GM23248 (cell line): ENCODE data around the gene SLAMF1. TPM values are rescaled to one million over a fixed set of nuclear protein-coding genes. Genes with fewer than 3 reads are reported as not detected.

Experiments used
- DNase-seq: peaks from one replicate; pipeline ENCODE4 v3.0.0-alpha.2; 2015
- H2AFZ ChIP-seq: fragments of 200-600 bp; sonication (generic); 2 replicates; pipeline ENCODE4 v1.6.1; 2016; ENCODE audit warnings: antibody characterized with exemption
- H3F3A ChIP-seq: fragments of 200-600 bp; sonication (generic); 2 replicates; pipeline ENCODE4 v1.6.1; 2016; ENCODE audit warnings: mild to moderate bottlenecking, antibody characterized with exemption, mixed run types; ENCODE audit not compliant: insufficient read depth
- H3K27ac ChIP-seq: fragments of 200-600 bp; sonication (generic); 2 replicates; pipeline ENCODE4 v1.5.1; 2016; ENCODE audit warnings: mild to moderate bottlenecking
- H3K27me3 ChIP-seq: fragments of 200-600 bp; sonication (generic); replicated peaks from 2 replicates; pipeline ENCODE4 v1.6.1; 2016; ENCODE audit warnings: mild to moderate bottlenecking; ENCODE audit not compliant: insufficient read depth
- H3K36me3 ChIP-seq: fragments of 200-600 bp; sonication (generic); 2 replicates; pipeline ENCODE4 v1.6.1; 2016; ENCODE audit warnings: low read depth, mild to moderate bottlenecking
- H3K4me1 ChIP-seq: fragments of 200-600 bp; sonication (generic); 2 replicates; pipeline ENCODE4 v1.6.1; 2016; ENCODE audit warnings: mild to moderate bottlenecking; ENCODE audit not compliant: insufficient read depth
- H3K4me2 ChIP-seq: fragments of 200-600 bp; sonication (generic); one replicate; pipeline ENCODE4 v1.6.1; 2016; ENCODE audit warnings: mild to moderate bottlenecking; ENCODE audit not compliant: unreplicated experiment
- H3K4me3 ChIP-seq: fragments of 200-600 bp; sonication (generic); 2 replicates; pipeline ENCODE4 v1.5.1; 2016; ENCODE audit warnings: mild to moderate bottlenecking
- H3K79me2 ChIP-seq: fragments of 200-600 bp; sonication (generic); 2 replicates; pipeline ENCODE4 v1.6.1; 2016; ENCODE audit warnings: mild to moderate bottlenecking; ENCODE audit not compliant: insufficient read depth
- H3K9ac ChIP-seq: fragments of 200-600 bp; sonication (generic); 2 replicates; pipeline ENCODE4 v1.6.1; 2016; ENCODE audit warnings: mild to moderate bottlenecking
- H3K9me2 ChIP-seq: fragments of 200-600 bp; sonication (generic); 2 replicates; pipeline ENCODE4 v1.6.1; 2016; ENCODE audit warnings: mixed run types, mild to moderate bottlenecking, moderate library complexity; ENCODE audit not compliant: insufficient read depth
- H3K9me3 ChIP-seq: fragments of 200-600 bp; sonication (generic); one replicate; pipeline ENCODE4 v1.6.1; 2017; ENCODE audit warnings: low read depth
- H4K20me1 ChIP-seq: fragments of 200-600 bp; sonication (generic); 2 replicates; pipeline ENCODE4 v1.6.0; 2016; ENCODE audit not compliant: insufficient read depth
- EZH2 ChIP-seq: fragments of 200-600 bp; sonication (generic); IDR thresholded peaks from 2 replicates; pipeline ENCODE4 v1.6.1; 2018; ENCODE audit warnings: antibody characterized with exemption, mild to moderate bottlenecking; ENCODE audit not compliant: insufficient read depth, poor library complexity, severe bottlenecking
- EZH2phosphoT487 ChIP-seq: fragments of 200-600 bp; sonication (generic); IDR thresholded peaks from 2 replicates; pipeline ENCODE4 v1.6.1; 2018; ENCODE audit warnings: antibody characterized with exemption, moderate library complexity, mild to moderate bottlenecking, low read depth; ENCODE audit not compliant: insufficient read depth
- WGBS, 2 experiments: methylation state at CpG; one replicate each; pipeline ENCODE4 v1.1.6; 2015 to 2017; ENCODE audit warnings: low lambda C conversion rate in 2 of 2, low coverage in 1 of 2; ENCODE audit errors: missing lambda C conversion rate in 2 of 2; 5-methylcytosine and 5-hydroxymethylcytosine counted together
- in situ Hi-C: fragments of 300-500 bp; cut with MboI; formaldehyde crosslinking; loops from 2 replicates; pipeline ENCODE4 v1.15.0; 2020
- polyA plus RNA-seq: library from polyadenylated mRNA; unstranded; fragments of >200 nt; fragmentation: Nextera tagmentation; extraction: Ambion mirVana; gene quantifications from 2 replicates; pipeline ENCODE4 v1.2.1, GENCODE V29; 2016
- total RNA-seq: library from RNA; depleted of rRNA; stranded (reverse); fragments of >200 nt; shearing (Covaris generic); gene quantifications from 2 replicates; pipeline ENCODE4 v1.2.3, GENCODE V29; 2014; rRNA removed

SLAMF1 gene
- total and polyA plus RNA-seq, 2 experiments from 2014 or later, result not detected

DNA sequence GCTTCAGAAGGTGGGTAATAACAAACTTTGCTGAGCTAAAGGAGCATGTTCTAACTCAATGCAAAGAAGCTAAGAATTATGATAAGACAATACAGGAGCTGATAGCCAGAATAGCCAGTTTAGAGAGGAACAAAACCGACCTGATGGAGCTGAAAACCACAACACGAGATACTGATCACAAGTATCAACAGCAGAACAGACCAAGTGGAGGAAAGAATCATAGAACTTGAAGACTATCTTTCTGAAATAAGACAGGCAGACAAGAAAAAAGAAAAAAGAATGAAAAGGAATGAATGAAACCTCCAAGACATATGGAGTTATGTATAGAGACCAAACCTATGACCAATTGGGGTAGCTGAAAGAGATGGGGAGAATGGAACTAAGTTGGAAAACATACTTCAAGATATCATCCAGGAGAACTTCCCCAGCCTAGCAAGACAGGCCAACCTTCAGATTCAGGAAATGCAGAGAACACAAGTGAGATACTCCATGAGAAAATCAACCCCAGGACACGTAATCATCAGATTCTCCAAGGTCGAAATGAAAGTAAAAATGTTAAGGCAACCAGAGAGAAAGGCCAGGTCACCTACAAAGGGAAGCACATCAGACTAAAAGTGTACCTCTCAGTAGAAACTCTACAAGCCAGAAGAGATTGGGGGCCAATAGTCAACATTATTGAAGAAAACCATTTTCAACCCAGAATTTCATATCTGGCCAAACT, 88.0 kb downstream of the SLAMF1 start:
- H3K9ac ChIP-seq, result no peak overlapping the region
- no peak for DNase-seq
- WGBS, 2 experiments, result 10 to 13% methylated on average over 4 of the region's 4 CpGs
- no peaks in the 10 kb centered on the region for H3K79me2 ChIP-seq
- TF ChIP-seq EZH2phosphoT487, result no peak
- TF ChIP-seq EZH2, result no peak
- H4K20me1 ChIP-seq, result no peaks in the 10 kb centered on the region
- H3K27me3 ChIP-seq, result no peaks in the 10 kb centered on the region
- H3K4me3 ChIP-seq, result no peak overlapping the region
- H2AFZ ChIP-seq, result no peak overlapping the region
- no peaks in the 10 kb centered on the region for H3F3A ChIP-seq
- H3K36me3 ChIP-seq, result no peaks in the 10 kb centered on the region
- no peak overlapping the region for H3K27ac ChIP-seq
- in situ Hi-C loops, result no loop called here
- H3K9me3 ChIP-seq, result no peaks in the 10 kb centered on the region
- H3K4me2 ChIP-seq, result no peak overlapping the region
- H3K9me2 ChIP-seq, result no peaks in the 10 kb centered on the region
- H3K4me1 ChIP-seq, result no peaks in the 10 kb centered on the region

Other genes with a start within 250 kb of the SLAMF1 start
- gene VANGL2, start 246.5 kb downstream of the SLAMF1 start, total RNA-seq, result not detected in 2 replicates
- gene VANGL2, start 246.5 kb downstream of the SLAMF1 start, polyA plus RNA-seq, result not detected in 2 replicates
- not detected in 2 replicates for gene SLAMF6, start 123.8 kb downstream of the SLAMF1 start, total RNA-seq
- gene SLAMF6, start 123.8 kb downstream of the SLAMF1 start, polyA plus RNA-seq, result not detected in 2 replicates
- gene CD84, start 67.5 kb downstream of the SLAMF1 start, total RNA-seq, result not detected in 2 replicates
- gene CD84, start 67.5 kb downstream of the SLAMF1 start, polyA plus RNA-seq, result not detected in 2 replicates
- not detected in 2 replicates for gene CD48, start 64.8 kb upstream of the SLAMF1 start, total RNA-seq
- 0.28 TPM in 1 of 2 replicates, not detected in the other for gene CD48, start 64.8 kb upstream of the SLAMF1 start, polyA plus RNA-seq
- gene SLAMF7, start 92.2 kb upstream of the SLAMF1 start, total RNA-seq, result not detected in 2 replicates
- gene SLAMF7, start 92.2 kb upstream of the SLAMF1 start, polyA plus RNA-seq, result not detected in 2 replicates
- gene LY9, start 149.1 kb upstream of the SLAMF1 start, total RNA-seq, result not detected in 2 replicates
- gene LY9, start 149.1 kb upstream of the SLAMF1 start, polyA plus RNA-seq, result not detected in 2 replicates
- gene CD244, start 215.8 kb upstream of the SLAMF1 start, total RNA-seq, result not detected in 2 replicates
- not detected in 2 replicates for gene CD244, start 215.8 kb upstream of the SLAMF1 start, polyA plus RNA-seq
- not detected in 2 replicates for gene ITLN1, start 238.1 kb upstream of the SLAMF1 start, total RNA-seq
- gene ITLN1, start 238.1 kb upstream of the SLAMF1 start, polyA plus RNA-seq, result not detected in 2 replicates